K562 (cell line): ENCODE results near the gene DENND6A. TPM values are rescaled to one million over a fixed set of nuclear protein-coding genes. Genes with fewer than 3 reads are reported as not detected.

ENCODE experiments used
- ATAC-seq: fragments of 200-7000 bp; cut with Tn5 transposase; 3 replicates; pipeline ENCODE4 v1.9.1; 2020; ENCODE audit warnings: moderate library complexity
- BruUV-seq: library from RNA; stranded (reverse); fragments of 400-500 nt; replicated peaks from 2 replicates; lab custom pipeline; 2021; lab: Mats Ljungman, UMichigan
- CTCF ChIA-PET: fragments of 300-600 bp; formaldehyde crosslinking; extraction: SDS; loops from one replicate; lab custom pipeline; 2021; ENCODE audit warnings: low intra/inter-chr PET ratio; lab: Yijun Ruan, JAX
- POLR2A ChIA-PET: fragments of 300-600, 350-650 bp; sonication (Branson Sonifier 250); formaldehyde crosslinking; extraction: SDS; loops from one replicate; lab custom pipeline; 2021; ENCODE audit warnings: antibody characterized with exemption, inconsistent platforms; lab: Yijun Ruan, JAX
- DNase-seq, 4 experiments: peaks; one replicate each; pipeline versions ENCODE4 v3.0.0 to v3.0.0-alpha.2; 2011 to 2018; ENCODE audit warnings: low spot score in 3 of 4, mixed read lengths in 3 of 4; ENCODE audit errors: extremely low read depth in 1 of 4
- FAIRE-seq: peaks from 2 replicates; lab custom pipeline; 2011; peaks lifted over from hg19 to GRCh38; lab: Jason Lieb, UNC
- H2AFZ ChIP-seq: 2 replicates; pipeline ENCODE4 v1.6.0; 2011; ENCODE audit warnings: low read depth, low read length, control low read depth, inconsistent platforms
- H3K27ac ChIP-seq: fragments of 200-600 bp; 3 replicates; pipeline ENCODE4 v1.8.0; 2011; ENCODE audit warnings: low read depth, mild to moderate bottlenecking, control low read depth, inconsistent platforms, low read length, moderate library complexity, mixed read lengths; ENCODE audit errors: extremely low read depth
- H3K27me3 ChIP-seq, 2 experiments: fragments of 300-600 bp in 1 of 2; 2 replicates in 1 of 2; 3 replicates in 1 of 2; pipeline versions ENCODE4 v1.6.0 to v1.8.0; 2011; ENCODE audit warnings: inconsistent platforms in 2 of 2, low read length in 2 of 2, mild to moderate bottlenecking in 1 of 2, mixed read lengths in 1 of 2, moderate library complexity in 1 of 2; ENCODE audit not compliant: control insufficient read depth in 2 of 2, insufficient read depth in 2 of 2
- H3K36me3 ChIP-seq: fragments of 300-600 bp; 3 replicates; pipeline ENCODE4 v1.8.0; 2011; ENCODE audit warnings: mild to moderate bottlenecking, low read length, inconsistent platforms; ENCODE audit not compliant: control insufficient read depth, insufficient read depth
- H3K4me1 ChIP-seq, 2 experiments: fragments of 200-600 bp in 1 of 2; replicated peaks in 1 of 2; 2 replicates in 1 of 2; 3 replicates in 1 of 2; pipeline versions ENCODE4 v1.5.1 to v1.8.0; 2011; ENCODE audit warnings: inconsistent platforms in 2 of 2, low read length in 2 of 2, mild to moderate bottlenecking in 1 of 2, mixed read lengths in 1 of 2, moderate library complexity in 1 of 2; ENCODE audit not compliant: control insufficient read depth in 2 of 2, insufficient read depth in 2 of 2
- H3K4me2 ChIP-seq: 2 replicates; pipeline ENCODE4 v1.6.1; 2011; ENCODE audit warnings: low read length, control low read depth, inconsistent platforms, mixed read lengths; ENCODE audit not compliant: insufficient read depth
- H3K4me3 ChIP-seq: fragments of 200-600 bp; sonication (generic), shearing (Covaris generic); 2 replicates; pipeline ENCODE4 v1.5.1; 2016; ENCODE audit warnings: control low read depth, inconsistent platforms
- H3K79me2 ChIP-seq: fragments of 200-600 bp; 3 replicates; pipeline ENCODE4 v1.8.0; 2011; ENCODE audit warnings: low read length, inconsistent platforms; ENCODE audit not compliant: control insufficient read depth, insufficient read depth
- H3K9ac ChIP-seq, 2 experiments: 2 replicates each; pipeline versions ENCODE4 v1.6.0 to v1.6.1; 2011; ENCODE audit warnings: low read depth in 2 of 2, low read length in 2 of 2, control low read depth in 1 of 2, inconsistent platforms in 1 of 2, mild to moderate bottlenecking in 1 of 2, mixed read lengths in 1 of 2; ENCODE audit not compliant: insufficient read depth in 1 of 2
- H3K9me1 ChIP-seq: one replicate; pipeline ENCODE4 v1.6.0; 2011; ENCODE audit warnings: inconsistent platforms, mild to moderate bottlenecking, low read length, moderate library complexity; ENCODE audit not compliant: control insufficient read depth, insufficient read depth
- H3K9me3 ChIP-seq: replicated peaks from 2 replicates; pipeline ENCODE4 v1.5.1; 2011; ENCODE audit warnings: low read depth, low read length, inconsistent platforms; ENCODE audit not compliant: control insufficient read depth, insufficient read depth
- H4K20me1 ChIP-seq: replicated peaks from 2 replicates; pipeline ENCODE4 v1.6.1; 2011; ENCODE audit warnings: low read length, inconsistent platforms, mixed read lengths; ENCODE audit not compliant: control insufficient read depth, insufficient read depth
- FOXJ3 ChIP-seq: sonication (generic); formaldehyde crosslinking; IDR thresholded peaks from 2 replicates; pipeline ENCODE4 v1.4.0; 2020; ENCODE audit warnings: mild to moderate bottlenecking, missing genetic modification reagents
- GABPB1 ChIP-seq: sonication (generic); formaldehyde crosslinking; IDR thresholded peaks from 2 replicates; pipeline ENCODE4 v1.8.0; 2022; ENCODE audit warnings: mild to moderate bottlenecking, missing genetic modification reagents
- POLR3G ChIP-seq: IDR thresholded peaks from 2 replicates; pipeline ENCODE4 v1.6.1; 2011; ENCODE audit not compliant: insufficient read length, insufficient replicate concordance; ENCODE audit errors: extremely low read depth
- ZNF23 ChIP-seq: fragments of 250-450 bp; sonication (Bioruptor Pico); IDR thresholded peaks from 2 replicates; pipeline ENCODE4 v1.4.0; 2020; ENCODE audit warnings: mild to moderate bottlenecking
- ZNF311 ChIP-seq: fragments of 250-450 bp; sonication (Bioruptor Pico); IDR thresholded peaks from 2 replicates; pipeline ENCODE4 v1.4.0; 2020; ENCODE audit warnings: mild to moderate bottlenecking, moderate library complexity
- ZNF395 ChIP-seq: fragments of 200-800 bp; sonication (Bioruptor generic); IDR thresholded peaks from 2 replicates; pipeline ENCODE4 v1.6.1; 2017; ENCODE audit warnings: missing genetic modification characterization, missing compliant biosample characterization
- WGBS: fragments of 100-300 bp; shearing (Covaris generic); methylation state at CpG from one replicate; pipeline ENCODE4 v1.1.6; 2016; ENCODE audit warnings: low coverage, mixed read lengths; ENCODE audit not compliant: insufficient coverage; ENCODE audit errors: missing lambda C conversion rate; 5-methylcytosine and 5-hydroxymethylcytosine counted together
- in situ Hi-C: fragments of 300-500 bp; cut with MboI; formaldehyde crosslinking; loops from 4 replicates; pipeline ENCODE4 v1.15.0; 2018; ENCODE audit warnings: inconsistent platforms, mixed read lengths
- intact Hi-C: fragments of 100-400 bp; cut with micrococcal nuclease; formaldehyde crosslinking; loops from 2 replicates; pipeline ENCODE4 v1.14.2; 2022
- polyA plus RNA-seq, 8 experiments: library from polyadenylated mRNA; depleted of rRNA in 4 of 8; stranded (reverse) in 5 of 8; unstranded in 3 of 8; fragments of >200 nt; fragmentation: Nextera tagmentation in 2 of 8; fragmentation: Illumina TruSeq in 1 of 8; extraction: Ambion mirVana in 2 of 8; extraction: Trizol in 1 of 8; gene quantifications; 2 replicates each; pipeline versions ENCODE4 v1.2.1 to v1.2.3, GENCODE V29; 2011 to 2014; ENCODE audit warnings: inconsistent platforms in 1 of 8, missing spikeins in 1 of 8
- total RNA-seq, 7 experiments: library from RNA; depleted of rRNA in 6 of 7; stranded (reverse); fragments of >200 nt in 6 of 7; fragmentation: Illumina TruSeq in 2 of 7; extraction: Trizol in 2 of 7; gene quantifications; 2 replicates each; pipeline versions ENCODE4 v1.2.1 to v1.2.3, GENCODE V29; 2011 to 2021; ENCODE audit warnings: low replicate concordance in 1 of 7

The DENND6A gene
- total and polyA plus RNA-seq, 9 of the 15 experiments (the other 6 are each of a cell fraction or from before 2014, with no cell fraction given) = 1.5 to 12.7 (median 7.1) TPM

GRCh38 chr3:57709031-57709430 lies 16.2 kb upstream of the DENND6A start:
- ChIA-PET CTCF (no interaction called here), POLR2A (no interaction called here)
- Histone ChIP-seq H4K20me1 (no peaks in the 10 kb centered on the region), H3K27ac (no peak overlapping the region), H3K4me3 (no peak overlapping the region), H3K27me3 (no peaks in the 10 kb centered on the region), H3K9me1 (no peaks in the 10 kb centered on the region), H3K36me3 (no peaks in the 10 kb centered on the region), H3K4me1 (no peaks in the 10 kb centered on the region; a peak in 1 of 5 replicates), H3K79me2 (no peaks in the 10 kb centered on the region), H2AFZ (no peak overlapping the region)
- intact Hi-C loops = no loop called here
- ATAC-seq (no peak), DNase-seq (no peak)
- in situ Hi-C loops = no loop called here
- TF ChIP-seq ZNF311 = no peak
- no peak for TF ChIP-seq ZNF23 (CRISPR knock-in tag)
- no peak for TF ChIP-seq ZNF395 (CRISPR knock-in tag)
- no peak for TF ChIP-seq POLR3G
- no peak for TF ChIP-seq FOXJ3
- TF ChIP-seq GABPB1 (CRISPR knock-in tag) = no peak
- TF ChIP-seq, all 486 proteins: peak for 0
- H3K9me3 ChIP-seq = no peaks in the 10 kb centered on the region
- FAIRE-seq = no peak
- H3K9ac ChIP-seq = no peak overlapping the region
- 30% methylated on average over 2 of the region's 2 CpGs for WGBS
- no peak overlapping the region for H3K4me2 ChIP-seq
- BruUV-seq = no TSS peak
